Middle frontal gyrus (tissue), 1 donor: ENCODE results near the gene ATP11A.
"Not testable (repeated sequence)": the region's sequence is repeated elsewhere in the genome, so short reads cannot be mapped to it uniquely, and the experiment has no call there.

Source experiments
- DNase-seq: peaks from one replicate; pipeline ENCODE4 v3.0.0-alpha.2; 2015; ENCODE audit warnings: low spot score; ENCODE audit errors: extremely low spot score

Gene ATP11A

DNA sequence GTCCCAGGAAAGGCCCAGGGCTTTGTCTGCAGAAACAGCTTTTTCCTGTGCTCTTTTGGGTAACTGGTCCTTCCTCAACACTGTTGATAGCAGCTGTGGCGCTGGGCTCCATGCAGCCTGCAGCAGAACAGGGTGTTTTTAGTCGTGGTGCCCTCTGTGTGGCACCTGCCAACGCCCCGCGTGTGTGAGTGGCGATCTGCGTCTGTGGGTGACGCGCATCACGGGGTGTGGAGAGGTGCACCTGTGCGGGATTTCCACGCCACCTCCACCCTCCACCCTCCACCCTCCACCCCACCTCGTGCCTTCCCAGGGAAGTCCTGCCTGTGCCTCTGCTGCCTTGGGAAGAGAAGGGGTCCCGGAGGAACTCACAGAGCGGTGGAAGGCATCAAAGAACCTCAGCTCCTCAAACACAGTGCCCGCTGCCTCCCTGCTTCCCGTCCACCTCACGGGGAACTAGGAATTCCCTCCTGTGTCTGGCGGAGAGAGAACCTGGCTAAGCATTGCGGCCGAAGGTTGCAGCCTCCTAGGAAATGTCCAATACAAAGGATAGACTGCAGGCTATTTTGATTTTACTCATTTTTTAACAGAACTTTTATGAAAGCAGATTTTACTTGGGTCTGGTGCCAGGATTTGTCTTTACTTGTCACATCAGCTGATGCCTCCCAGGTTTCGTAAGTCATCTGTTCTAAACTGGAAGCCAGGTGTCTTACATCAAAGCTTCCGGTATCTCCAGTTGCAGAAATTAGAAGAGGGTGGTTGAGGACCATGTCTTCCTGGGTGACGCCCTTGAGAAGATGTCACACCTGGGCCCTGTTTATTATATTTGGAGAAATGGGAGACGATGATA, 84.0 kb downstream of the ATP11A start:
- DNase-seq: no peak

DNA sequence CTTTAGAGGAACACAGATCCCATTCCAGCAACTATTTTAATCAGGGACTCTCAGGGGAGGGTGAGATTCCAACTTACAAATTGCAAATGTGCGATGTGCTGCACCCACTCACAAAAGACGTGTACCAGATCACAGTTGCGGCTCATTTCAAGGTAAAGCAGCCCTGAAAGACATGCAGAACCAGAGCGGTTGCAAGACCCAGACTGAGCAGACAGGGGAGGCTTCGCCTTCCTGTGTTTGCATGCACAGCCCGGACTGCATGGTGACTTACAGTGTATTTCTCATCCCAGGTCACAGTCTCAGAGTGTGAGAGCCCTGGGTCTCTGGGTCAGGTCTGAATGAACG, 84.6 kb downstream of the ATP11A start:
- no peak for DNase-seq

DNA sequence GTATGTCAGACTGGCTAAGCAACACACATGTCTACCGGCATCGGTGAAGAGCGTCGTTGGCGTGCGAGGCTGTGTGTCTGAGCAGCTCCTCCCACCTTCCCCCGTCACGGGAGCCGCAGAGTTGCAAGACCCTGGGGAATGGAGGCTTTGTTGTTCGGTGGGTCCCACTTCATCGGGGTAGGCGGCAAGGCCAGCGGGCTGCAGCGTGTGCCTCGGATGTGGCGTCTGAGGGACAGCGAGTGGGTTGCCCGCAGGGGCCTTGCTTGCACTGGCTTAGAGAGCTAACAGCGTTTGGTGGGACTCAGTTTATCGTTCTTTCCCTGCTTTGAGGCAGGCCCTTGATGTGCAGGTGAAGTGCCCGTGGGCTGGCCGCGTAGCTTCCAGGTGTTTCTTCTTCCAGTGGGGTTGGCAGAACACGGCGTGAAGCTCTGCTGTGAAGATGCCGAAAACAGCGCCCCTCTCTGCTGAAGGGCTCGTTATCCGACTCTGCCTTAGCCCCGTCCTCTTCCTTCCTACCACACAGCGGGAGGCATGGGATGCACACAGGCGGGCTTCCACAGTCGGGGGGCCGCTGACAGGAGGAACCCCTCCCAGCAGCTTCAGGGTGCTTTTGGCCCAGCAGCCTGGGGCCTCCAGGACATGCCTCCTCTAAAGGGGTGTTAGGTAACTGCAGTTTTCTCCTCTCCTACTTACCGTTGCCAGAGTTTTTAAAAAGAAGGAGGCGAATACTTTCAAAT, 85.2 kb downstream of the ATP11A start:
- DNase-seq: no peak

DNA sequence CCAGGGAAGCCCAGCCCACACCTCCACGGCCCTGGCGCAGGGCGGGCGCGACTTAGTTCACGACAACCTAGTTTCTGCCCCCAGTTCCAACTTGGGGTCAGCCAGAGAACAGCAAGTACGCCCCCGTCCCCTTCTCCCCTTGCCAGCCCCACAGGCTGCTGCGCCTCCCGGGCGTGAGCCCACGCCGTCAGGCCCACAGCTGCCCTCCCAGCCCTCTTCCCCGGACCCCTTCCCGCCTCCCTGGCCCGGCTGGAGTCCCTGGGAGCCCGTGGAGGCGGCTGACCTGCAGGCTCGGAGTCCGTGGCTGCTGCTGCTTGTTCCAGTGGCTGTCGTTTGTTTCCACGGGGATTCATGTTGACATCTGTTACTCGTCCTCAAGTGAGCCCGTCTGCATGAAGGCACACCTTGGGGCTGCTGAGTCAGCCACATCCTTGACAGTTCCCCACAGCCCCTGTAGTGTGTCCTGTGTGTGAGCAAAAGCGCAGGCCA, 86.0 kb downstream of the ATP11A start:
- no peak for DNase-seq

DNA sequence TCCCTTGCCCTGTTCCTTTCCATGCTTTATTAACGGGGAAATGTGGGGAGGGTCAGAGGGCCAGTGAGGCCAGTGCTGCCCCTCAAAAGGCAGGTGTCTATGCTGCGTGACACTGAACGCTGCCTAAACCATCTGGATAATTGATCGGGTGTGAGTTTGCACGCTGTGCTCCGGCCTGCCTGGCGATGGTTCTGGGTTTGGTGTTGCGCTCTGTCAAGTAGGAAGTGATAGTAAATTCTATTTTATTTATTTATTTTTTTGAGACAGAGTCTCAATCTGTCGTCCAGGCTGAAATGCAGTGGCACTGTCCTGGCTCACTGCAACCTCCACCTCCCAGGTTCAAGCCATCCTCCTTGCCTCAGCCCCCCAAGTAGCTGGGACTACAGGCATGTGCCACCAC, 86.5 kb downstream of the ATP11A start:
- DNase-seq: no peak

DNA sequence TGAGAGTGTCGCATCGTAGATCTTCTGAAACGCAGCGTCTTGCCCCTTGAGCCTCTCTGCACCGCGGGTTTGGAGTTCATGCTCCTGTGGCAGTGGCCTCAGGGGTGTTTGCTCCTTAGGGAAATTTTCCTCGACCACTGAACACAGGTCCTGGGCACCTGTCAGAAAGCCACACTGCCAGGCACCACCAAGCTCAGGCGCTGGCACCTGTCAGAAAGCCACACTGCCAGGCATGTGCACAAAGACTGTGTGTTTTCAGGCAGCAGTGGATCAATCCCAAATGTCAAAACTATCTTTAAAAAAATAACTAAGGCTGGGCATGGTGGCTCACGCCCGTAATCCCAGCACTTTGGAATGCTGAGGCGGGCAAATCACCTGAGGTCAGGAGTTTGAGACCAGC, 87.1 kb downstream of the ATP11A start:
- DNase-seq: no peak

DNA sequence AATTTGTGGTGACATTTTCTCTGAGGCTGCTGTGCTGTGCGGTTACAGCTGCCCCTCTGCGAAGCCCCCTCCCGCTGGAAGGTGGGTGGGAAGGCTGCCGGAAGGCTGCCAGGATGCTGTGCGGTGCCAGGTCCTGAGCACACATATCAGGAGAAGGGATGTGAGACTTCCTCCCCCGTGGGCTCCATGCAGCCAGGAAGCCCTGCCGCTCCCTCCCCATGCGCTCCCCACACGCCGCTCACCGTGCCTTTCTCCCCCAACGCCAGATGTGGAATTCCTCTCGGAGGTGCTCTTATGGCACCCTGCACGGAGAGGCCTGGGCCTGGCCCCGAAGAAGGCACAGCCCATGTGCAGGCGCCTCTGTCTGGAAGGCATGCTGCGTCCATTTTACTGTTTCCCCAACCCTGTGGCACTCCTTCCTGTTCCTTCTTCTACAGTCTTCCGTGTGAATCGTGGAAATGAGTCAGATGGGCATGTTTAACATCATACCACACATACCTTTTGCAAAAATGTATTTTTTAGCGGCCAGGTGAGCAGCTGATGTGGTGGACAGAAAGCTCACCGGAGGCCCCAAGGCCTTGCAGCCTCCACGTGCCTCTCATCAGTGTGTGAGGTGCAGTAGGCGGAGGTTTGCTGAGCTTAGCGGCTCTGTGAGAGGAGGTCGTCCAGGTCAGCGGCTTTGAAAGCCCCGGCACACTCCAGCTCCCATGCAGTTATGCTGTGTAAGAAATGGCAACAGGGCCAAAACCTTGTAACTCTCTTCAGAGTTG, 88.0 kb downstream of the ATP11A start:
- DNase-seq: no peak

DNA sequence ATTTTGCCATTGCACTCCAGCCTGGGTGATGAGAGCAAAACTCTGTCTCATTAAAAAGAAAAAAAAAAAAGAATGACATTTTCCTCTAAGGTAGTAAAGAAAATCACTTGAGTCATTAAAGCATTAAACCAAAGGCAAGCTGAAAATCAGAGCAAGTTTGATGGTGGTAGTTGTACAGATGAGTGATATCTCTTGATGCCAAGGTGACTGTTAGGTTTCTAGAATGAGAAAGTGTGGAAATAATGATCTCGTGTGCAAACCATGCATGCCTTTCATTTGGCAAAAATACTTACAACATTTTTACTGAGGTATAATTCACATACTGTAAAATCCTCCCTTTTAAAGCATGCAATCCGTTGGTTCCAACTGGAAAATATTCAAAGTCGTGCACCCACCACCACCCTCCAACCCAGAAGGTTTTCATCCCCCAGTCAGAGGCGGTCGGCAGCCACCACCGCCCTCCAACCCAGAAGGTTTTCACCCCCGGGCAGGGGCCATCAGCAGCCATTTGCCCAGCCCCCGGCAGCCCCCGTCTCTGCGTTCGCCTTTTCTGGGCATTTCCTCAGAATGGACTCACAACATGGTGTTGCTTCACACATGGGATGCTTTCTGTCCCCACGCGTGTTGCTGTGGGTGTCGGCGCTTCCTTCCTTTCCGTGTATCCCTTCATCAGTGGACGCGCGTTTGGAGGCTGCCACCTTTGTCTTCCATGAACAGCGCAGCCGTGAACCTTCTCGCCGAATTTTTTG, 90.2 kb downstream of the ATP11A start:
- no peak for DNase-seq

DNA sequence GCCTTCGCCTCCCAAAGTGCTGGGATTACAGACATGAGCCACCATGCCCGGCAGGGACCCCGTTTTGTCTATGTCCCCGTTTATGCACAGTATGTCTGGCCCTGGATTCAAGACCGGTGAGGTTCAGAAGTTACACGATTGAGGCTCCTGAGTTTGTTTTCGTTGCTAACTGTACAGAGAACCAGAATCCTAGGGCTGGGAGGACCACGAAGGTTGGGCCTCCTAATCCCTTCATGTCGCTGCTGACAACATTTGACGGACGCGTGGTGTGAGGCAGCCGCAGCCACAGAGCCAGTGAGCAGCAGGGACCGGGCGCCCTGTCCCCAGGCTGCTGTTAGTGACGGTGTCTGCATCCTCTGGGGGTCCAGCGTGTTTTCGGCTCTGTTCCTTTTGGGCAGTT, 91.4 kb downstream of the ATP11A start:
- DNase-seq: no peak

DNA sequence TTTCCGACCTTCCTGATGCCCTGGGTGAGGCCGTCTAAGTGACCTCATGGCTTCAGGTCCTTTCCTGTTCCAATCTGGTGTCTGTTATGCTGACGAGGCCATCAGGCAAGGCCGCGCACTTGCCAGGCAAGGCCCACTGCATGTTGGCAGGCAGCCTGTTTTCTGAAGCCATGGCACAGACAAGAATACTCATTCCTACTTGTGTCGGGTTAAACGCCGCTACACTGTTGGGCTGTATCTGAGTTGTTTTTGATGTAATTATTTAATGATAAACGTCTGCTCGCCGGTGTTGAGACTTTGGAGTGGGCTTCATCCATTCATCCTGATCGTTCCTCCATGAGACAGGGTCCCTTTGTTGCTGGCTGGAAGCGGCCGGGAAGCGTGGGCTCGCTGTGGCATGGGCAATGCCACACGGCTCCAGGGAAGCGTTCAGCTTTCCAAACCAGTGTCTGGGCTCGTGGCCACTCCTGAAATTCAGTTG, 92.1 kb downstream of the ATP11A start:
- DNase-seq: no peak

DNA sequence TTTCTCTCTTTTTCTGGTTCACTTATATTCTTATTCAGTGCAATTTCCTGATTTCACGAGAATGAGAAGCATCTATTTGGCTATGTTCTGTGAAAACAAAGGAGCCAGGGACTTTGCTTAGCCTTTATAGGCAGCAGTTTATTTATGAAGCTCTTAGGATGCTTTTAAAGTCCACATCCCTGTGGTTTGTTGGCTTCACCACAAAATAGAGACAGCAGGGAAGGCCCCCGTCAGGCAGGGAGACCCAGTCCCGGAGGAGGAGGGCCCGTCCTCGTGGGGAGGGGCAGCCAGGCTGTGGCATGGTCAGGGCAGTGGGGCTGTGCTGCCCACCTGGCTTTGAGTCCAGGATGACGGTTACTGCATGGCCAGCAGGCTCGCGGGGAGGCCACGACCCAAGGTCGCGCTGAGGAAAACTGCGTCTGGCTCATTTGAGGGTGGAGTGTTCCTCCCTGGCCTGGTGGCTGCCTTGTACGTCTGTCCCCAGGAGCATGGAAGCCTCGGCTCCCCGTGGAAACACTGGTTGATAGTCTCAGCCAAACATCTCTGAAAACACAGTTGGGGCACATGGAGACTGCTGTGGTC, 92.7 kb downstream of the ATP11A start:
- no peak for DNase-seq

DNA sequence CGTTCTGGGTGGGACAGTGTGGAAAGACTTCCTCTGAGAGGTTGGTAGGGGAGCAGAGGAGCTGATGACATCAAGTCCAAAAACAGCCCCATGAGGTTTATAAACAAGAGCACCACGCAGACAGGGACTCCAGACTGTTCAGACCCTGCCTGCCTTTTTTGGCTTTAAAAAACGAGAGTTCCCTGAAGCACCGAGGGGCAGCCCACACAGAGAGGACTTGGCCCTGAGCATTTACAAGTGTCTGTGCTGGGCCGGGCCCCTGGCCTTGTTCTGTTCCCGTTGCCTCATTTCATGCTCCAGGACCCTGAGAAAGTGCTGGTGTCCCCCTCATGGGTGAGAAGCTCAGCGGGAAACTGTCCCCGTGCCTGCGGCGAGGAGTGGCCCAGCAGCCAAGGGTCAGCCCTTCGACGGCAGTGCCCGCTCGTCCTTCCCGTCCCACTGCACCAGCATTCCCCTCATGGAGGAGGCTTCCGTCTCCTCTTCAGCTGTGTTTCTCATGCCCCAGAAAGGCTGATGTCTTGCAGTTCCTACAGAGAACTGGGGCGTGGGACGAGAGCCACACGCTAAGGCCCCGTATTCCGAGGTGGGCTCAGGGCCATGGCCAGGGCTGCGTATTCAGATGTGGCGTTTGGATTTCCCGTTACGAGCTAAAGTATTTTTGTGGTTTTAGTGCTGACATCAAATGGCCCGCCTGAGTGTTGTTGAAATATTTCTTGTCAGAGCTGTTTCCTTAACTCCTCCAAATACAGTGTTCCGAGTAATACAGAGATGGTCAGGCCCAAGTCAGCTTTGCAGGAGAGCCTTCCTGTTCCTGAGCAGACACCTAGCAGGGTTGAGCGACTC, 93.5 kb downstream of the ATP11A start:
- no peak for DNase-seq

DNA sequence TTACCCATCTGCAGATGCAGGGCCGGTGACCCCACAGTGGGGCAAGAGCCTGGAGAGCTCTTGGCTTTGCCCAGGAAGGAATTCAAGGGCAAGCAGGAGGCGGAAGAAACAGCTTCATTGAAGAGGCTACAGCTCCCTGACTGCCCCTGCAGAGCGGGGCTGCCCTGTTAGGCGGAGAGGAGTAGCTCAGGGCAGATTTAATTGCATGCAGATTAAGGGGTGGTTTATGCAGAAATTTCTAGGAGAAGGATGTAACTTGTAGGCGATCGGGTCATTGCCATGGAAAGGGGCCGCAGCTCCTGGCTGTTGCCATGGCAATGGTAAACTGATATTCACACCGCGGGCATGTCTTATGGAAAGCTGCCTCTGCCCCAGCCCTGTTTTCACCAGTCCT, 94.1 kb downstream of the ATP11A start:
- DNase-seq: no peak

DNA sequence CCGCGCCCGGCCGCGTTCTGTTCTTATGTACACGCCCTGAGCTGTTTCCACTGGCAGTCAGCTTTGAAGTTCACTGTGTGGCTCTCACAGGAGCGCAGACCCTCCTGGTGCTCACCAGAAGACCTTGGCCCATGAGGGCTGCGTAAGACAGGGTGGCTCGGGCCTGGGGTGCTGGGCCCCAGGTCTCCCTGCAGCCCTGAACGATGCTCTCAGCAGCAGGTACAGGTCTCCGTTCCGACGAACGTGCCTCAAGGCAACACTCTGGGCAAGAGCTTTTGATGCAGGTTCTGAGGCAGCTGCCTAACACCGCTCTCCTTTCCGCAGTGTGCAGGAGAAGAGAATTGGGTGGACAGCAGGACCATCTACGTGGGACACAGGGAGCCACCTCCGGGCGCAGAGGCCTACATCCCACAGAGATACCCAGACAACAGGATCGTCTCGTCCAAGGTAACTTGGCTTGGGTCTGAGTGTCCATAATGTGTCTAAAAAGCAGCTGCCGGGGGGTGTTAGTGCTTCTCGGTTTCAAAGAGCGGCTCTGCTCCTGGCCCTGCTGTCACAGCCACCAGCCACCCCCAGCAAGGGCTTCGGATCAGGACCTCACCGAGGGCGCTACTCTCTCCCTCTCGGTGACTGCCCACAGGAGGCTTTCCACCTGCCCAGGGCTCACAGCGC, 95.1 kb downstream of the ATP11A start:
- DNase-seq: no peak

DNA sequence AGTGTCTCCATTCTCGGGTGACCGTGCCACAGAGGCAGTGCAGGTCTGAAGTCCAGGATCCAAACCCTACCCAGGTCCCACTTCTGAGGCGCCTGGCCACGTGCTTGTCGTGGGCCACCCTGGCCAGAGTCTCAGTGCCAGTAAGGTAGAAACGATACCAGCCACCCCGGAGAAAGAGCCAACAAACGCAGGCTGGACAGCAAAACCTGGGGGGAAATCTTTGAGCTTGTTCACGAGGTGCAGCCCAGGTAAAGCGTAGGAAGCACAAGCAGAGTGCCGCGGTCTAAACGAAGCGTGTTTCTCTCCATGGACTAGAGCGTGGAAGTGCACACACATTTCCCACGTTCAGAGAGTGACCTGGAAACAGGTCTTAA, 95.6 kb downstream of the ATP11A start:
- DNase-seq: no peak

DNA sequence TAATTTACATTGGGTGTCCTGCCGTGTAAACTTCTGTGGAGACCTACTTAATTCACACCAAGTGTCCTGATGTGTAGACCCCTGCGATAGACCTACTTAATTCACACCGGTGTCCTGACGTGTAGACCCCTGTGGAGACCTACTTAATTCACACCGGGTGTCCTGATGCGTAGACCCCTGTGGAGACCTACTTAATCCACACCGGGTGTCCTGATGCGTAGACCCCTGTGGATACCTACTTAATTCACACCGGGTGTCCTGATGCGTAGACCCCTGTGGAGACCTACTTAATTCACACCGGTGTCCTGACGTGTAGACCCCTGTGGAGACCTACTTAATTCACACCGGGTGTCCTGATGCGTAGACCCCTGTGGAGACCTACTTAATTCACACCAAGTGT, 97.0 kb downstream of the ATP11A start:
- DNase-seq: not testable (repeated sequence)

DNA sequence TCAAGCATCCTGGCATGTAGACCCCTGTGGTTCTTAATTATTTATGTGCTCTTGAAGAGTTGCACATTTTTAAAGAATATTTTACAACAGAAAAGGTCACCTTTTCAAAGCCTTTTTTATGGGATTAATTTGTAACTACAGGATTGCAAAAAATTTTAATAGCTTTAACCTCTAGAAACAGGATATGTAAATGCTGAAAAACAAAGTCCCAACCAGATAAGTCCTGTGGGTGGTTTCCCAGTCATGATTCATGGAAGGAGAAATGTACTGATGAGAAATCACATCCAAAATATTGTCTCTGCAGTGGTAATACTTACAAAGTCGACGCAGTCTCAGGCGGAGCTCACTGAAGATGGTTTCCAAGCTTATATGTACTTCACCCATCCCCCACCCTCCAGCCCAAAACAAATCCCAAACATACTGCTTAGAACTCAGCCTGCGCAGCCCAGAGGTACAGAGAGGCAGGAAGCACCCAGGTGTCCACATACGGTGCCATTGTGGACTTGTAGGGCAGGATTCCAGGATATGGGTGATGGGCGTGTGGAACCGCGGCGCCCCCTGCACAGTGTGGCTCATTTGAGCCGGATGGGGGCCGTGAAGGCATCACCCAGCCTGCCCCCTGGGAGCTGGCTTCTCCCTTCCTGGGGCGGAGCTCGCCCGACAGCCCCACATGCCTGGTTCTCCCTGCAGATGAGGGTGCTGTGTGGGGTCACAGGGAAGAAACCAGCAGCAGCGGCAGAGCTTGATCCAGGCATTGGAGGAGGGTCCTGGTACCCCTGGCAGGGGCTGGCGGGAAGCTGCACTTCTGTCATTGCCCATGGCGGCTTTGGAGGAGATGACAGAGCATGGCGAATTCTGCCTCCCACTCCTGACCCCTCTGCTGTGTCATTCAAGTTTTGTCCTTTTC, 101.2 kb downstream of the ATP11A start:
- DNase-seq: no peak
